Stimulated activated CD4-positive, alpha-beta T cell treated with anti-CD3 and anti-CD28 coated beads, Interleukin-12 subunit alpha, Interleukin-12 subunit beta, amount 100 ng/mL, for 48 hours (primary cell): Measurements from ENCODE around the gene EYS.

Experiments
- DNase-seq, 3 donors: peaks; one replicate each; pipeline ENCODE4 v3.0.0-alpha.2; 2020; ENCODE audit warnings: low read depth in 2 of 3, low spot score in 1 of 3

The EYS gene

DNA sequence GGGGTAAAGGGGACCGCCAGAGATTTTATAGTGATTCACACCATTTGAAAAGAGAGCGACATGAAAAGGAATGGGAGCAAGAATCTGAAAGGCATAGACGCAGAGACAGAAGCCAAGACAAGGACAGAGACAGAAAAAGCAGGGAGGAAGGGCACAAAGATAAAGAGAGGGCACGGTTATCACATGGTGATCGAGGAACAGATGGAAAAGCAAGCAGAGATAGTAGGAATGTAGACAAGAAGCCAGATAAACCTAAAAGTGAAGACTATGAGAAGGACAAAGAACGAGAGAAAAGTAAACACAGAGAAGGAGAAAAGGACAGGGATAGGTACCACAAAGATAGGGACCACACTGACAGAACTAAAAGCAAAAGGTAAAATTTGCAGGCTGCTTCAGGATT, 1993.7 kb downstream of the EYS start:
- no peak for DNase-seq

DNA sequence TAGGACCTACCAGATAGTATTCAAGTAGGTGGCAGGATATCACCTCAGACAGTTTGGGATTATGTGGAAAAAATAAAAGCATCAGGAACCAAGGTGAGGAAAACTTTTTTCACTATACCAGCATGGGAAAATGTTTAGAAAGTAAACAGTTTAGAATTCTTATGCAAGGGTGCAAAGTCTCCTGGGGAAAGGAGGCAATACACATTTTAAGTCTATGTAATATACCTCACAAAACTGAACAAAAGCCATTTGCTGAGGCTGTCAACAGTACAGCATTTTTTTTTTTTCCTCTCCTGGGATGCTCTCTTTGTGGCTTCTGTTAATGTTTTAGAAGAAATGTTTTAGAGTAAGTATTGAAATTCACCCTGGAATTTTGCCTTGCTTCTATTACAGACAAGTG, 1997.9 kb downstream of the EYS start:
- DNase-seq = no peak

DNA sequence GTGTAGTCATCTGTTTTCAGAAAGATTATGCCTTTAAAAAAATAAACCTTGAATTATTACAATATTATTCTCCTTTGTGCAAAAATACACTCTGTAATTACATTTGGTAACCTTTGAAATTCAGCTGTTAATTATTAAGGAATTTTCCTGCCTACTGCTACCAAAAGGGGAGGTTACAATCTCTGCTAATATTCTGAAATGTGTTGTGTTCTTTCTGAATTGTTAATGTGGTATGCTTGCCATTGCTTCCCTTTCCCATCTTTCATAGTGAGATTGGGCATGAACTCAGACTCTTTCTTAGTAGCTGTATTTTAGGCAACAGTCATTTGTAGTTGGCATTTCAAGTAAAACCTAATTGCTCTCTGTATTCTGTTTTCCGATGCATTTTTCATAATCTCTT, 1998.4 kb downstream of the EYS start:
- no peak for DNase-seq

DNA sequence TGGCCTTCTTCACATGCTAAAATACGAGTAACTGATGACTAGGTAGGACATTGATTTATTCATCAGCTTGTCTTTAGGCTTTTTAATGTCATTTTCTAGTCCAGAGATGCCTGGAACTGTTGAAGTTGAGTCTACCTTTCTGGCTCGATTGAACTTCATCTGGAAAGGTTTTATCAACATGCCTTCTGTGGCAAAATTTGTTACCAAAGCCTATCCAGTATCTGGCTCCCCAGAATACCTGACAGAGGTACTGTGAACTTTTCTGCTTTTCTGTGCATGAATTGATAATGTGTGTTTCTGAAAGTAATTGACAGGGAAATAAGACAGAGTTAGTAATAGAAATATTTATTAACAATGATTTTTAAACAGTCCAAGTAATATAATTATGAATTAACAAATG, 2000.4 kb downstream of the EYS start:
- no peak for DNase-seq

DNA sequence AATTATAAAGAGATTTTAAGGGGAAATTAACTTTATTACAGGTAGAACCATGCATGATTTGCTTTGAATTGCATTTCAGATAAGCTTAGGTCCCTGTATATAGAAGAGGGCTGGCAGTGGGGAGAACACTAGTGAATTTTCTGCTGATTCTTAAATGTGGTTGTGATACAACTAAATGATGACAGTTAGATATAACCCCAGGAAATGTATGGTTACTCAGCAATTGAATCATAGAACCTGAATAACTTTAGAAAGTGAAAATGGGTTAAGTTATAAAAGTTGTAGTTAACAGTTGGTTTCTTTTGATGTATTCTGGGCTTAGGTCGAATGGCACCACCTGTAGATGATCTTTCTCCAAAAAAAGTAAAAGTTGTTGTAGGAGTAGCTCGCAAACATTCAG, 2001.3 kb downstream of the EYS start:
- DNase-seq = no peak

DNA sequence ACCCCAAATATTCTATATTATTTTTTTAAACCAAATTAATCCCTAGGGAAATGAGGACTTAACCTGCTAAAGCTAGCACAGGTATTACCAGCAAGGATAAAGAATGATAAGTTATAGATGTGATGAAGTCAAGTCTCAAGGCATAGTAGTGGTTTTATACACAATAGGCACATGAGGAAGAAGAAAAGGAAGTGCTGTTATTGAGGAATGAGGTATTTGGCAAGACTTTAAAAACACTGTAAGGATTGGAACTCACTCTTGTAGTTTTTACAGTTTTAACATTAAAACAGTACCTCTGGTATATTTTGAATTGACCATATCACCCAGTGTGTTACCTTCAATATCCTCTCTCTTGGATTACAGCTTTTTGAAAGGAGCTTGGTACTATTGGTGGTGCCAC, 2016.8 kb downstream of the EYS start:
- DNase-seq = no peak

DNA sequence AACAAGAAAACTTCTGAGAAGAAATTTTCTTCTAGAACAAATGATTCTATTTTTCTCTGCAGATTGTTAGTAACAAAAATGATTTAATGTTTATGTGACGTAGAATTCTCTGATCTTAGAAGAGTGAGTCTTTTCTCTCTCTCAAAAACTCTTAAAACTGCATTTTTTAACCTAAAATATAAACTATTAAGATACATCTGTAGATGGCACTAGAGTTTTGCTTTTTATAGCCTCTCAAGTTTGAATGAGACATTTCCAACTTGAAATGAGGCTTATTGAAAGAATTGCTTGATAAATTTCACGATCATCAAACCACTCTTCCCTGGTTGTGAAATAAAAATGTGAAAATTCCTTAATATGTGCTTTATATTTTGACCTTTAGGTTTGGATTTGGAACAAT, 2017.6 kb downstream of the EYS start:
- DNase-seq = no peak

DNA sequence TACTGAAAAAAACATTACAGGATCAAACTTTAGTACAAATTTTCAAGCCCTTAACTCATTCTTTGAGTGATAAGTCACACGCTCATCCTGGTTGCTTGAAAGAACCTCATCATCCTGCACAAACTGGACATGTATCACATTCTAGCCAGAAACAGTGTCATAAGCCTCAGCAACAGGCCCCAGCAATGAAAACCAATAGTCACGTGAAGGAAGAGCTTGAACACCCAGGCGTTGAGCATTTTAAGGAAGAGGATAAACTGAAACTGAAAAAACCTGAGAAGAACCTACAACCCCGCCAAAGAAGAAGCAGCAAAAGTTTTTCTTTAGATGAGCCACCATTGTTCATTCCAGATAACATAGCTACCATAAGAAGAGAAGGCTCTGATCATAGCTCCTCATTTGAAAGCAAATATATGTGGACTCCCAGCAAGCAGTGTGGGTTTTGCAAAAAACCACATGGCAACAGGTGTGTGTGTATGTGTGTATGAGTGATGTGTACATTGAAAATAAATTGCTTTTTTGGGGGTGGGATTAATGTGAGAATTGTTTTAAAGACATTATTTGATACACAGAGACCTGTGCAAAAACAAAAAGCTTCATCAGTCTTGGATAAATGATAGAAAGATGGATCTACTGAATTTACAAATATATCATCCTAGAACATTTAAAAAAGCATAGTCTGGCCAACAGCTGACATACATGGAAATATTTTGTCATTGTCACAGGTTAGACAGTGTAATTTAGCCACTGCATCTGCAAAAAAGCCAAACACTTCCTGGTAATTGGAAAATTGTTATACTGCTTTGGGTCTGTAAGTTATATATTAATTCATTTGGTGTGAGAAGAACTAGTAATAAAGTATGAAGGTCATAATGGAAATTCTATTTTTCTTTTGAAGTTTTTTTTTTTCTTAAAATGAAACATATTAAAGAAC, 2021.3 kb downstream of the EYS start:
- no peak for DNase-seq

DNA sequence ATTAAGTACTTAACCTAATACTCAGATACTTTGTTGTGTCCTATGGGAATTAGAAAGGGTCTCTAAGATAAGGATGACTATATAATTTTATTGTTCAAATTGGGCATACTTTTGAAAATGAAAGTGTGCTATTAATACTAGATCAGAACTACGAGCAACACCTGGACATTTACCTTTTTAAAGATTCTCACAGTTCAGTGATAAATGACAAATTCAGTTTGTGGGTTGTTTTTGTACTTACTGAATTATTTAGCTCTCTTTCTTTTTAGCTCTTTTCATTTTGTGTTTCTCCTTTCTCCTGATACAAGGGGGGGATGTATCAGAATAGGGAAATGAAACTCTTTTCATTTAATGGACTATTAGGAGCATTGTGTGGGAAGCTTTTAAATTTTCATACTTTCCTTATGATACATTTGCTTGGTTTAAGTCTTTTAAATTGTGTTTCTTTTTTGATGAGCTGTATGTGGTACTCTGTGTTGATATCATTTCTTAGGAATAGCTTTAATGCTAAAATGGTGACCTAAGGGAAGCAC, 2023.9 kb downstream of the EYS start:
- DNase-seq = no peak

DNA sequence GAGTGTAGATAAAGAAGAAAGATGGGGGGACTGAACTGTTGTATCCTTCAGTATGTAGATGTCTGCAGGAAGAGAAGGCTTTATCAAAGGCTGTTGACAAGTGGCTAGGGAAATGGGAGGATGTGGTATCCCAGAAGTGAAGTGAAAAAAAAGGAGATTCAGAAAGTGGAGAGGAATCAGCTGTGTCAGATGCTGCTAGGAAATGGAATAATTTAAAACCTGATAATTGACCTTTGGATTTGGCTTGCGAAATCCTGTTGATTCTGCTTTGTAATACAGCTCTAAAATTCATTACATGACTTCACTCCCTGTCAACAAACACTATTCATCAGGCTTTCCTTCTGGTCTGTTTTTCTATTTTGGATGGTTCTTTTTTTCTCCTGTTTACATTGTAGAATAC, 2029.7 kb downstream of the EYS start:
- no peak for DNase-seq

DNA sequence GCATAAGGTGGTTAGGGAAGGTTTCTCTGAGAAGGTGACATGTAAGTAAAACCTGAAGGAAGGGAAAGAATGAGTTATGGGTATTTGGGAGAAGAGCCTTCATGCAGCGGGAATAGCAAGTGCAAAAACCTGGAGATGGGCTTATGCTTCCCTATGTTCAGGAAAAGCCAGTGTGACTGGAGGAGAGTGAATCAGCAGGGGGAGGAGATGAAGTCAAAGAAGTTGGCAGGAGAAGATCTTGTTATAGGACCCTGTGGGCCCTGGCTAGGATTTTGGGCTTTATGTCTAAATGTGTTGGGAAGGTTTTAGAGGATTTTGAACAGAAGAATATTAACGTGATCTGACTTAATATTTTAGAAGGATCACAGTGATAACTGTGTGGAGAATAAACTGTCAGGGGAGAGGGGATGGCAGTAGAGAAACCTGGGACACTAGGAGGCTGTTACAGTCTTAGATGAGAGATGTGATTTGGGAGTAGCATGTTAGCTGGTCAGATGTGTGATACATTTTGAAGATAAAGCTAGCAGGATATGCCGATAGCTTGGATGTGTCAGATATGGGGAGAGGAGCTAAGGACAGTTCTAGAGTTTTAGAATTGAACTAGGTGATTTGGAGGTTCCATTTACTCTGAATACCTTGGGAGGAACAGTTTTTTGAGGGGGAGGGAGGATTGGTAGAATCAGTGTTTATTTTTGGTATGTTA, 2030.5 kb downstream of the EYS start:
- no peak for DNase-seq

DNA sequence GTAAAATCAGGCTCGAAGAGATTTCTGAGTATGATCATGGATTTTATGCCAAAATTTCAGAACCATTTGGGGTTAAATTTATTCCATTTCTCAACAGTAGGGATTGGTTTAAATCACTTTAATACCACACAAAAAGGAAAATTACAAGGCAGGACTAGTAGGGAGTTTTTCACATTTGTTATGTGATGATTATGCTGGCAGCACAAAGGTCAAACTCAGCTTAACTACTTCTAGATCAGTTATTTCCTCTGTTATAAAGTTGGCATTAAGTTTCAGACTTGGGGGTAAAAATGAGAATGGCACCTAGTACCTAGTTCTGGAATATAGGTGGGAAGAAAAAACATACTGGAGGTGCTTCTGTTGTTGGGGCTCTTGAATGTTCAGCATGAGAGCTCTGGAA, 2031.9 kb downstream of the EYS start:
- DNase-seq = no peak

DNA sequence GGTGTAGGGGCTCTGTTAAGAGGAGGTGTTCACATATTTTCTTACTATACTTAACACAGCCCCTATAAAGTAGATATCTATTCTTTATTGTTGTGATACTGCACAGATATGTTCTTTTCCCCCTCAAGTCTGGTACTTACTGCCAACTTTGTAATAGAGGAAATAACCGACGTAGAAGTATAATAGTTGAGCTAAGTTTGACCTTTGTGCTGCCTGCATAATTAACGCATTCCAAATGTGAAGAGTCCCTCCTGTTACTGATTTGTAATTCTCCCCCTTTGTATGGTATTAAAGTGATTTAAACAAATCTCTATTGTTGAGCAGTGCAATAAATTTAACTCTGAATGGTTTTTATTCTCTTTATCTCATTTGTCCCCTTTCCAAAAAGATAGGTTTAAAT, 2032.4 kb downstream of the EYS start:
- no peak for DNase-seq

DNA sequence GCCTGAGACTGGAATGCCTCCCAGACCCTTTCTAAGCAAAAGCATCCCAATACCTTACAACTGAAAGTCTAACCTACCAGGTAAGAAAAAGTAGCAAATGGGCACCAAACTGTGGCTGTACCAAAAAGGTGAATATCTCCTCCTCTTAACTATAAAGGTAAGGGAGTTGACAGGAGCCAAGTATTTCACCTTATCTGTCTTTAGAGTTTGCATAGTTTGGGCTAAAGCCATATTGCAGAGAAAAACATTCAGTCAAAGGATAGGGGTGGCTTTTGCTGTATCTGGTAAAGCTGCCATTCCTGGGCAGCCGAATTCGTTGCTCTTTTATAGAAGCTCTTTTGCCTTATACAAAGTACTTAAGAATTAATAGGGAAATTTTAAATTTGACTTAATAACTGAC, 2033.3 kb downstream of the EYS start:
- DNase-seq = no peak

DNA sequence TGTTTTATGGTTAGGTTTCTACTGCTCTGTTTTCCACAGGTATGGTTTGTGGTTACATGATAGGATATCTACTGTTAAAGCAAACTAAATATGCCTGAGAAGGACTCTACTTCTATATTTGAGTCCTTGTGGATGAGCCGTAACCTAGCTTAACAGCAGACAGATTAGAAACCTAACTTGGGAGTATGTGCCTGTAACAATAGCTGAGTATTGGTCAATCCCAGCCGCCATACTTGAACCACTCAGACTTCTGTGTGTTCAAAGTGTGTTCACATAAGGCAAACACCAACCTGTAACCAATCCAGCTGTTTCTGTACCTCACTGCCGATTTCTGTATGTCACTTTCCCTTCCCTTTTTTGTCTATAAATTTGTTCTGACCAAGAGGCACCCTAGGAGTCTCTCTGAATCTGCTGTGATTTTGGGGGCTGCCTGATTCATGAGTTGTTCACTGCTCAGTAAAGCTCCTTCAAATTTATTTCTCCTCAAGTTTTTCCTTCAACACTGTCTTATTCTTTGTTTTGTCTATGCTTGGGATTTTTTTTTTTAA, 2034.4 kb downstream of the EYS start:
- DNase-seq = no peak

DNA sequence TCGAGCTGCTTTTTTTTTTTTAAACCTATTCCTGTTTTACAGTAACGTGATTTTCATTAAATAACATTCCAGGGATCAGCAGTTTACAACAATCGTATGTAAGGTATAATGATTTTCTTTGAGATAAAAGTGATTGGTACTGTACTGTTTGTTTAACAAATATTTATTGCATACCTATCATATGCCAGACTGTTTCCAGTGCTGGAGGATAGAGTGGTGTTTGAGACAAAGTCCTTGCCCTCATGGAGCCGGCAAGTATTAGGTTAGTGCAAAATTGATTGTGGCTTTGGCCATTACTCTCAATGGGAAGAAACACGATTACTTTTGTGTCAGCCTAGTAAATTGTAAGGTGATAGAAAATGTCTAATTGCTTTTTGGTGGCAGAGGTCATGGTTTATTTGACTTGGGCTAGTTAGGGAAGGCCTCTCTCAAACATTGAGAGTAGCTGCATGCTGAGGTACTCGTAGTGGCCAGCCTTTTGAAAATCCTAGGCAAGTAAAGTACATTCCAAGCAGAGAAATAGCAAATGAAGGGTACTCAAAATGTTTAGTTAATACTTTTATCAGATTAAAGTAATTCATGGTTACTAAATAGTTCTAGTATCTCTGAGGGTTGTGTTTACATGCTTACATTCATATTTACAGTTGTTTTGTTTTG, 2035.8 kb downstream of the EYS start:
- no peak for DNase-seq
